Peyer's patch (tissue), 4 donors: ENCODE results near the gene LRRK1.

Experiments
- POLR2A ChIP-seq, 2 donors: fragments of 450-650 bp; IDR thresholded peaks; one replicate each; pipeline ENCODE4 v1.5.1; 2017; ENCODE audit warnings: antibody characterized with exemption in 2 of 2, mild to moderate bottlenecking in 2 of 2, moderate library complexity in 2 of 2
- TF ChIP-seq, protein P1 (sequence below), 6 experiments: fragments of 450-650 bp in 4 of 6; fragments of 200-600 bp in 2 of 6; sonication (generic) in 1 of 6; IDR thresholded peaks; one replicate each; pipeline ENCODE4 v1.5.1; 2017 to 2019; ENCODE audit warnings: antibody characterized with exemption in 6 of 6, mild to moderate bottlenecking in 3 of 6, moderate library complexity in 1 of 6

- no peak for TF ChIP-seq POLR2A (IDR thresholded peaks at IDR 0.05)
- TF ChIP-seq, protein P1, sequence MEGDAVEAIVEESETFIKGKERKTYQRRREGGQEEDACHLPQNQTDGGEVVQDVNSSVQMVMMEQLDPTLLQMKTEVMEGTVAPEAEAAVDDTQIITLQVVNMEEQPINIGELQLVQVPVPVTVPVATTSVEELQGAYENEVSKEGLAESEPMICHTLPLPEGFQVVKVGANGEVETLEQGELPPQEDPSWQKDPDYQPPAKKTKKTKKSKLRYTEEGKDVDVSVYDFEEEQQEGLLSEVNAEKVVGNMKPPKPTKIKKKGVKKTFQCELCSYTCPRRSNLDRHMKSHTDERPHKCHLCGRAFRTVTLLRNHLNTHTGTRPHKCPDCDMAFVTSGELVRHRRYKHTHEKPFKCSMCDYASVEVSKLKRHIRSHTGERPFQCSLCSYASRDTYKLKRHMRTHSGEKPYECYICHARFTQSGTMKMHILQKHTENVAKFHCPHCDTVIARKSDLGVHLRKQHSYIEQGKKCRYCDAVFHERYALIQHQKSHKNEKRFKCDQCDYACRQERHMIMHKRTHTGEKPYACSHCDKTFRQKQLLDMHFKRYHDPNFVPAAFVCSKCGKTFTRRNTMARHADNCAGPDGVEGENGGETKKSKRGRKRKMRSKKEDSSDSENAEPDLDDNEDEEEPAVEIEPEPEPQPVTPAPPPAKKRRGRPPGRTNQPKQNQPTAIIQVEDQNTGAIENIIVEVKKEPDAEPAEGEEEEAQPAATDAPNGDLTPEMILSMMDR (IDR thresholded peaks at IDR 0.05) = no peak
Observed at GRCh38 chr15:100958326-100959065, 39.3 kb downstream of the LRRK1 start.
